ENCODE data around the gene KCTD4.

Gene KCTD4

DNA sequence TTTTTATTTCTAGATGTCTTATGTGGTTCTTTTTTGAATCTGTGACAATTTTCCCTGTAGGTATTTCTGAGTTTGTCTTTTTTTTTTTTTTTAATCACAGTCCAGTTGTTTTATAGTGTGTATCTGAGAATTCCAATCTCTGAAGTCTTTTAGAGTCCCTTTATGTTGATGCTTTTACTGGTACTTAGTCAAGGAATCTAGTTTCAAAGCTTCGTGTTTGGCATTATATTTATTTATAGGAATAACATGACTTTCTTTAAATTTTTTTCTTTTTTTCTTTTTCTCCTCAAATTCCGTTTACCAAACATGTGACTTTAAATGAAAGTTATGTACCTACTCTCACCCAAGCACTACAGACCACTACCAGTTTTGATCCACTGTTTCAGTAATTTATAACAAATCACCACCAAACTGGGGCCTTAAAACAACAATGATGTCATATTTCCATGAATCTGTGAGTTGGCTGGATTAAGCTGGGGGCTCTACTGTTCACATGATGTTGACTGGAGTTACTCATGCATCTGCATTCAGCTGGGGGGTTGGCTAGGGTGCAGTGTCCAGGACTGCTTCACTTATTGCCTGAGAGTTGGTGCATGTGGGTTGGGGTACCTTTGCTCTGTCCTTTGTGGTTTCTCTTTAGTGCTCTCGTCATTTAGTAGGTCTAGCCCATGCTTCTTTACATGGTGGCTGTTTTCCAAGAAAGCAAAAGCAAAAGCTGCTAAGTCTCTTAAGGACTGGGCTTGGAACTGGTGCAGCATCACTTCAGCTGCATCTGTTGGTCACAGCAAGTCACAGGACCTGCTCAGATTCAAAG, 22.3 kb downstream of the KCTD4 start:
- in situ Hi-C loops (cut with HindIII; ENCODE audit: low sequenced_read_pairs) = no loop called here

DNA sequence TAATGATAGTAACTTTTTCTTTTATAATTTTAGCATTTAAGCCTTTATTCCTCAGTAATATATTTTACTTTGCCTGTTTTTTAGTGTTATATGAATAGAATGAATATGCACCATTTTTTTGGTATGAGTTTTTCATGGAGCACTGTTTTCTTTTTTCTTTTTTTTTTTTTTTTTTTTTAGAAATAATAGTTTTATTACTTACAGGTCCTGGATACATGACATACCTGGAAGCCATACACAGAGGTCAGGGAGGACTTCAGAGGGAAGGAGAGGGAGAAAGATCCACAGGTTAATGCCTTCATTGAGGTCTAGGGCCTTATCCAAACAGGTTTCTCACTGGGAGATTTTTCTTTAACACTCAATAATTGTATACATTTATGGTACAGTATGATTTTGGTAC, 26.4 kb downstream of the KCTD4 start:
- in situ Hi-C loops (cut with HindIII; ENCODE audit: low sequenced_read_pairs) = no loop called here

DNA sequence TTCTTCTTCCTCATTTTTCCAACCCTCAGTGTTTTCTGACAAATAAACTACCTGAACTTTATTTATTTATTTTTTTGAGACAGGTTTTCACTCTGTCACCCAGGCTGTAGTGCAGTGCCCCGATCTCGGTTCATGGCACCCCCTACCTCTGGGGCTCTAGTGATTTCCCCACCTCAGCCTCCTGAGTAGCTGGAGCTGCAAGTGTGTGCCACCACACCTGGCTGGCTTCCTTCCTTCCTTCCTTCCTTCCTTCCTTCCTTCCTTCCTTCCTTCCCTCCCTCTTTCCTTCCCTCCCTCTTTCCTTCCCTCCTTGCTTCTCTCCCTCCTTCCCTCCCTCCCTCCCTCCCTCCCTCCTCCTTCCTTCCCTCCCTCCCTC, 32.3 kb downstream of the KCTD4 start:
- in situ Hi-C loops (cut with HindIII; ENCODE audit: low sequenced_read_pairs) = no loop called here

DNA sequence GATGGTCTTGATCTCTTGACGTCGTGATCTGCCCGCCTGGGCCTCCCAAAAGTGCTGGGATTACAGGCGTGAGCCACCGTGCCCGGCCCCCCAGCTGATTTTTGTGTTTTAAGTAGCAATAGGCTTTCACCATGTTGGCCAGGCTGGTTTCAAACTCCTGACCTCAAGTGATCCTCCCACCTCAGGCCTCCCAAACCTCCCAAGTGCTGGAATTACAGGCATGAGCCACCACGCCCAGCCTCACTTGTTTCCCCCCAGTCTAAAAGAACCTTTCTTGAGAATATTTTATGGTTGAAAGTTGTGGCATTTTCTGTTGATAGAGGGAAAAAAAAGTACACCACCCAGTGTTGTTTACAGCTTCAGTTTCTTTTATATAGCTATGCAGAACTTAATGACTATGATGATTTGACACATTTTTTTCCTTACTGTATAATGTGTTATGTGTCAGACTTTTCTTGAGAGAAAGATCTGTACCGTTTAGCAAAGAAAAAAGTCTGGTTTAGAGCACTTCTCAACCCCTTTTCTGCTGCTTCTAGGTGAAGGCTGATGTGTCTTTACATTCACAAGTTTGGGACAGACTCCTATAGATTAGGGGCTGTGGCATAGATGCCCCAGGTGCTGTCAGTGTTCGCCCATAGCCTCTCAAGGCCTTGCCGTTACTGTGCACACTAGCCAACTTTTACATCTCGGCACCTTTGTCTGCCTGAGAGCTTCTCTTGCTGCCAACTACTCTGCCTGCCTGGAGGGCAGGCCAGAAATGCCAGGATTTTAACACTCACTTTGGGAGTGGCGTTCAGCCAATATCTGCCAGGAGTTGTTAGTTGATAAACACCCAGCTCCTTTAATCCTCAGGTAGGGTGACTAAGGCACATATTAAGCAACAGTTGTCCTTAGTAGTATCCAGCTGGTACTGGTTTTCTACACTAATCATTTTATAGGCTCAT, 33.0 kb downstream of the KCTD4 start:
- in situ Hi-C loops (cut with HindIII; ENCODE audit: low sequenced_read_pairs) = no loop called here

DNA sequence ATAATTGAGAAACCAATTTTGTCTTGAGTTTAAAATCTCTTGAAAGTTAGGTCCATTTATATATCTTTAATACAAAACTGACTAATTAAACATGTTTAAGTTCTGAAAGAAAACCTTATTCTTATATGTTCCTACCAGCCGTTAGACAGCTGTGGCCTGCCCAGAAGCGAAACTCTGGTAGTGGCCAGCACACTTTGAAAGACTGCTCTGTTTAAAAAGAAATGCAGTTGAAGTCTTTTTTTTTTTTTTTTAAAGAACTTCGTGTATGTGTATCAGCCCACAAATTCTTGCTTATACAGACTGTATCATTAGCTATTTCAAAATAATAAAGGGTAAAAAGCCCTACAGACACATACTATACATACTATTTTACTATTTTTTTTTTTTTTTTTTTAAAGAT, 34.0 kb downstream of the KCTD4 start:
- in situ Hi-C loops (cut with HindIII; ENCODE audit: low sequenced_read_pairs) = no loop called here

DNA sequence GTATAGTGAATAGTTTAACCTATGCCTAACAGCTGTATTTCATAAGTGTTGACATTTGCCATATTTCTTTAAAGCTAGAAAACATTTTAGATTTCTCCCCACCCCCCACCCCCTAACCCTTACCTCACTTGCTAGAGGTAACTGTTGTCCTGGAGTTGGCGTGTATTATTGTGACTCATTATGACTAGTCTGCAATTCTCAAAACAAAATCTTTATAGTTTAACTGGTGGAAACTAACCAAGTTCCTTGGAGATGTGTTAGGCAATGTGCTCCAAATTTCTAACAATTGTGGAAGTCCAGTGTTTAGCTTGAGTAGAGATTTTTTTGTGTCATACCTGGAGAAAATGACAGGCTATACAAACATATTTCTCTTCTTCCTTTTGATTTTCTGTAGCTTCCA, 38.0 kb downstream of the KCTD4 start:
- in situ Hi-C loops (cut with HindIII; ENCODE audit: low sequenced_read_pairs) = no loop called here

DNA sequence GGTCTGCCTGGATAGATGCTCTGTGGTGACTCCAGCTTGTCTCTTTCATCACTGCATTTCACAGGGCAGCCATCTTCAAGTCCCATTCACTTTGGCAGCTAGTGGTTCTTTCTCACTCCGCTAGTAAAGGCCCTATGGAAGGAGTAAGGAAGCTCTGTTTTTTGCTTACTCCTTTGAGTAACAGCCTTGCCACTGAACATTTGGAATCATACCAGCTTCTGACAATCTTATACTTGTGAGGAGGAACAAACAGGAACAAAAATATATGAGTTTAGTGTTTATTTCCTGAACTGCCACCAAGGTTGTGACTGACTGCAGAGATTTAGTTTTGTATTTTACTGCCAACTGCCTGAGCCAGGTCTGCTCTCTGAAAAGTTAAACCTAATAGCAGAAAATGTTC, 38.7 kb downstream of the KCTD4 start:
- in situ Hi-C loops (cut with HindIII; ENCODE audit: low sequenced_read_pairs) = no loop called here

DNA sequence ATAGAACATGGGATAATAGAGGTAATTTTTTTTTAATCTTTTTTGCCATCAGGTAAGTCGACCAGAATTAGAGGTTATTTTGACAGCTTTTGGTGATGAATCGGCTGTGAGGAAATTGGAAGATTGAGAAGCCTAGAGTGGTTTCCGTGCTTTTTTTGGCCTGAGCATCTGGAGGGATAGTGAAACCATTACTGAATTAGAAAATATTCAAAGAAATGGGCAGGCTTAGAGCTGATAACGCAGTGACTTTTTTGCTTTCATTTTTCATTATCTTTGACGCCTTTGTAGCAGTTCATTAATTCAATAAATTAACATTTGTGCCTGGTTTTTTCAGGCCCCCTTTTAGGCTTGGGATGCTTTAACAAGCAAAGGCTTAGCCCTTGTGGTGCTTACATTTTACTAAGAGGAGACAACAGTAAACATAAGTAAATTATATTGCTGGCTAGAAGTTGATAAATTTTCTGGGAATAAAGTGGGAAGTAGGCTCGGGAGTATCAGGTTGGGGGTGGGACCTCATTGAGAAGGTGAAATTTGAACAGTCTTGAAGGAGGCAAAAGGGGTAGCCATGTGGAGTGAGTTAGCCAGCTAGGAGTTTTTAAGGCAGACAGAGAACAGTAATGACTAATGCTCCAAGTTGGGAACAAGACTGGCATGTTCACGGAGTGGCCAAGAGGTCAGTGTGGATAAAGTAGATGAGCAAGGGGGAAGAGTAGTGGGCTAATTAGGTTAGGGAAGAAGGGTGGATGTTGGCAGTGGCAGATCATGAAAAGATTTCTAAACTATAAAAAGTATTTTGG, 44.1 kb downstream of the KCTD4 start:
- in situ Hi-C loops (cut with HindIII; ENCODE audit: low sequenced_read_pairs) = no loop called here

DNA sequence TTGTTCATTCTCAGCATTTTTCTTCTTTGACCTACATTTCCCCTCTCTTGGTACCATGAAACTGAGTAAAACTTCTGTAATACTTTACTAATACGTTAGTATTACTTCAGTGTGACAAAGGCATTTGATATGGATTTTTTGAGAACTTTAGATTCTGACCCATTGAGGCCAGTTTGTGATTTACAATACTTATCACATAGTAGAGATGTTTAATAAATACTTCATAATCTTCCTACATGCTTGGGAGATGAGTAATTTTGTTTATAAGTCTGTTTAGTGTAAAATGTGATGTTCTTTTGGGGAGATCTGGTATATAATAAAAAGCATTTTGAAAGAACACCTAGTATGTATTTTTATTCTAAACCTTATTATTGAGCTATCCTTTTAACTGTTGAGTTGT, 50.9 kb downstream of the KCTD4 start:
- in situ Hi-C loops (cut with HindIII; ENCODE audit: low sequenced_read_pairs) = no loop called here

DNA sequence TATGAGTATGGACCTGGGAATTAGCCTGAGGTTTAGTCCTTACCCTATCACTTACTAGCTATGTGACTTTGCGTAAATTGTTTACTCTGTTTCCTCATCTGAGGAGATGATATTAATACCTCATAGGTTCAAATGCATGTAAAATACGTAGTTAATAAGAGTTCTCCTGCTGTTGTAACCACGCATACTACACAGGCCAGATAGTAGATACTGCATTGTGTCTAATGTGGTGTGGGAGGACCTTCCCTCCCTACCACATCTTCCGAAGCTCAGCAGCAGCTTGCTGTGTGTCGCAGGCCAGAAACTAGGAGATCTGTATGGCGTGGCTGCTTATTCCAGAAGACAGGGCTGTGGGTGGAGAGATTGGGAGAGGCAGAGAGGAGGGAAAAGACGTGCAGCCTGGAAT, 57.5 kb downstream of the KCTD4 start:
- in situ Hi-C loops (cut with HindIII; ENCODE audit: low sequenced_read_pairs) = no loop called here
